UCSD-AML1 (cell line): ENCODE results near the gene CCDC13.

Experiments used
- DNase-seq: peaks from one replicate; lab custom pipeline; 2025; ENCODE audit not compliant: unreplicated experiment; lab: John Stamatoyannopoulos, UW

CCDC13 gene

GRCh38 chr3:42753757-42754156 is 19.3 kb downstream of the CCDC13 start:
- no peak for DNase-seq

GRCh38 chr3:42752961-42753360 is 20.1 kb downstream of the CCDC13 start:
- DNase-seq: no peak

- DNase-seq: no peak
Observed at GRCh38 chr3:42752441-42752840, 20.6 kb downstream of the CCDC13 start.

- DNase-seq: no peak
Observed at GRCh38 chr3:42751609-42752008, 21.4 kb downstream of the CCDC13 start.

- no peak for DNase-seq
Observed at GRCh38 chr3:42750834-42751233, 22.2 kb downstream of the CCDC13 start.

- peak; percentile 26 for DNase-seq
Observed at GRCh38 chr3:42749753-42750231, 23.3 kb downstream of the CCDC13 start.

GRCh38 chr3:42749025-42749752 is 23.9 kb downstream of the CCDC13 start:
- no peak for DNase-seq

GRCh38 chr3:42747581-42747980 is 25.5 kb downstream of the CCDC13 start:
- DNase-seq: no peak

- DNase-seq: no peak
Observed at GRCh38 chr3:42746455-42747450, 26.3 kb downstream of the CCDC13 start.

- DNase-seq: no peak
Observed at GRCh38 chr3:42745776-42746454, 27.1 kb downstream of the CCDC13 start.

GRCh38 chr3:42745291-42745745 is 27.7 kb downstream of the CCDC13 start:
- DNase-seq: no peak

- DNase-seq: no peak
Observed at GRCh38 chr3:42743204-42743995, 29.7 kb downstream of the CCDC13 start.

- no peak for DNase-seq
Observed at GRCh38 chr3:42742688-42743087, 30.4 kb downstream of the CCDC13 start.

GRCh38 chr3:42742259-42742658 is 30.8 kb downstream of the CCDC13 start:
- no peak for DNase-seq

GRCh38 chr3:42741796-42742195 is 31.3 kb downstream of the CCDC13 start:
- DNase-seq: no peak

GRCh38 chr3:42739401-42740158 is 33.5 kb downstream of the CCDC13 start:
- no peak for DNase-seq

GRCh38 chr3:42736531-42736930 is 36.5 kb downstream of the CCDC13 start:
- no peak for DNase-seq

GRCh38 chr3:42736081-42736480 is 37.0 kb downstream of the CCDC13 start:
- no peak for DNase-seq

- no peak for DNase-seq
Observed at GRCh38 chr3:42735615-42736014, 37.4 kb downstream of the CCDC13 start.

GRCh38 chr3:42735019-42735418 is 38.0 kb downstream of the CCDC13 start:
- no peak for DNase-seq
